ENCODE data around the gene SLC25A45. TPM values are rescaled to one million over a fixed set of nuclear protein-coding genes. Genes with fewer than 3 reads are reported as not detected.
A peak's percentile ranks its signal among the peaks of the same experiment; 100 is the strongest.

Gene SLC25A45
- total RNA-seq, 1 donor from 2014 or later, result 1.9 TPM

DNA sequence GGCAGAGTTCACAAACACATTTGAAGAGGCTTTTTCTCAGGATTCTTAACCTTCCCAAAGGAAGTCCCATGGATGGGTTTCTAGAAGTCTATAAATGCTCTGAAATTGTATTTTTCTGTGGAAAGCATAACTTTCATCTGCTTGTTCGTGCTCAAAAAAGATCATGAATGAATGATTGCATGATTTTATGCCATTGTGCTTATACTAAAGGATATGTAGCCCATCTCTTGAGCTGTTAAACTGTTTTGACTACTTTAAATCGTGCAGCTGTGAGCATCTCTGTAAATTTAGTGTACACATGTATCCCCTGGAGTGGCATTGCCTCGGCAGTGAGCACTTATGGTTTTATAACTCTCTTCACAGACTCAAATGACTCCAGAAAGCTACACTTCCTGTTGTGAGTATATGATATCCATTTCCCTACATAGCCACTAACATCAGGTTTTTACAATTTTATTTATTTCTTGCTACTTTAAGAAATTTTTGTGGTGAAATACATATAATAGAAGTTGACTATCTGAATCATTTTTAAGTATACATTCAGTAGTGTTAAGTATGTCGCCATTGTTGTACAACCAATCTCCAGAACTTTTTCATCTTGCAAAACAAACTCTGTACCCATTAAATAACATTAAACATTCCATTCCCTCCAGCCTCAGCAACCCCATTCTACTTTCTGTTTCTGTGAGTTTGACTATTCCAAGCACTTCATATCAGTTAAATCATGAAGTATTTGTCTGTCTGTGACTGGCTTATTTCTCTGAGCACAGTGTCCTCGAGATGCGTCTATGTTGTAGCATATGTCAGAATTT, 48.2 kb upstream of the SLC25A45 start:
- Mint-ChIP-seq H3K27ac (ENCODE audit: unreplicated experiment) (peak overlapping the region; percentile 86), H3K36me3 (ENCODE audit: low read depth, unreplicated experiment) (no peaks in the 10 kb centered on the region), H3K4me1 (ENCODE audit: low read depth, unreplicated experiment) (peaks cover 62% of the 10 kb centered on the region), H3K4me3 (ENCODE audit: unreplicated experiment) (peak overlapping the region; percentile 92), H3K9me3 (ENCODE audit: unreplicated experiment) (no peaks in the 10 kb centered on the region), H3K27me3 (ENCODE audit: low read depth, unreplicated experiment) (no peaks in the 10 kb centered on the region)
- Histone ChIP-seq H4K20me1 (ENCODE audit: insufficient read depth, low read length) (peaks cover 100% of the 10 kb centered on the region), H2AFZ (ENCODE audit: low read depth, low read length) (no peak overlapping the region), H3K27ac (ENCODE audit: low read depth, low read length) (peak overlapping the region; percentile 65), H3K36me3 (ENCODE audit: insufficient read depth, low read length) (peaks cover 33% of the 10 kb centered on the region), H3K9ac (ENCODE audit: low read length) (peak overlapping the region; percentile 96), H3K4me1 (ENCODE audit: insufficient read depth, low read length) (peaks cover 43% of the 10 kb centered on the region), H3K4me2 (ENCODE audit: low read length) (peak overlapping the region; percentile 94), H3K4me3 (ENCODE audit: insufficient read depth, low read depth, low read length) (peak overlapping the region; percentile 95), H3K79me2 (ENCODE audit: insufficient read depth, low read length) (peaks cover 99% of the 10 kb centered on the region), H3K9me3 (ENCODE audit: insufficient read depth, low read depth, low read length) (no peaks in the 10 kb centered on the region), H3K27me3 (ENCODE audit: insufficient read depth, low read length) (no peaks in the 10 kb centered on the region)
- DNase-seq (ENCODE audit: low read depth) (peak; percentile 42), FAIRE-seq (no peak)
- TF ChIP-seq EZH2 (IDR thresholded peaks at IDR 0.05; ENCODE audit: insufficient read depth, low read length), result no peak
- TF ChIP-seq, protein P1, sequence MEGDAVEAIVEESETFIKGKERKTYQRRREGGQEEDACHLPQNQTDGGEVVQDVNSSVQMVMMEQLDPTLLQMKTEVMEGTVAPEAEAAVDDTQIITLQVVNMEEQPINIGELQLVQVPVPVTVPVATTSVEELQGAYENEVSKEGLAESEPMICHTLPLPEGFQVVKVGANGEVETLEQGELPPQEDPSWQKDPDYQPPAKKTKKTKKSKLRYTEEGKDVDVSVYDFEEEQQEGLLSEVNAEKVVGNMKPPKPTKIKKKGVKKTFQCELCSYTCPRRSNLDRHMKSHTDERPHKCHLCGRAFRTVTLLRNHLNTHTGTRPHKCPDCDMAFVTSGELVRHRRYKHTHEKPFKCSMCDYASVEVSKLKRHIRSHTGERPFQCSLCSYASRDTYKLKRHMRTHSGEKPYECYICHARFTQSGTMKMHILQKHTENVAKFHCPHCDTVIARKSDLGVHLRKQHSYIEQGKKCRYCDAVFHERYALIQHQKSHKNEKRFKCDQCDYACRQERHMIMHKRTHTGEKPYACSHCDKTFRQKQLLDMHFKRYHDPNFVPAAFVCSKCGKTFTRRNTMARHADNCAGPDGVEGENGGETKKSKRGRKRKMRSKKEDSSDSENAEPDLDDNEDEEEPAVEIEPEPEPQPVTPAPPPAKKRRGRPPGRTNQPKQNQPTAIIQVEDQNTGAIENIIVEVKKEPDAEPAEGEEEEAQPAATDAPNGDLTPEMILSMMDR (IDR thresholded peaks at IDR 0.05; ENCODE audit: insufficient read depth, low read depth, low read length), result no peak

DNA sequence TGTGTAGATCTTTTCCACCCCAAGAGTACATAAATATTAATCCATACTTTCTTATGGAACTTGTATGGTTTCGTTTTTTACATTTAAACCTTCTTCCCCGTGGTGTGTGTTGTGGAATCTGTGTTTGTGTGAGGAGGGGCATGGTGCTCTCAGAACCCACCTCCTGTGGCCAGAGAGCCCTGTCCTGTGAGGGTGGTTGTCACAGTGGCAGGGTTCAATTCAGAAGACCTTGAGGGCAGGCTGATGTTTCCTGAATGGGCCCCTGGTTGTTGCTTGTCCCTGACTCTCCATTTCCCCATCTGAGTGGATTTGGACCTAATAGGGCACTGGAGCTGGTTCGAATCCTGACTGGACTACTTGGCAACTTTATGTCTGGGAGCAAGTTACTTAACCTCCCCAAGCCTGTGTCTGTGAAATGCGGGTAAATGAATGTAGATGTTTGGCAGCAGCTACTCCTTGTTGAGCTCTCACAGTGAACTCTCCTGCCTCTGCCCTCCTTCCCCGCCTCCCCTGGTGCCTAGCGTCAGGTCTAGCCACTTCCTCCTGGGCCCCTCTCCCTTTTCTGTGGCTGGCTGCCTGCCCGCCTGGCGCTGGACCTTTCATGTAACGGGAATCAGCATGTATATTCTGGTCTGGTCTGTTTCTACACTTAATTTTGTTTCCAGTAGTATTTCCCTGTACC, 47.4 kb upstream of the SLC25A45 start:
- Mint-ChIP-seq H3K27ac (ENCODE audit: unreplicated experiment) (peak overlapping the region; percentile 86), H3K27me3 (ENCODE audit: low read depth, unreplicated experiment) (no peaks in the 10 kb centered on the region), H3K36me3 (ENCODE audit: low read depth, unreplicated experiment) (peaks cover 4% of the 10 kb centered on the region), H3K4me3 (ENCODE audit: unreplicated experiment) (peak overlapping the region; percentile 92), H3K4me1 (ENCODE audit: low read depth, unreplicated experiment) (peaks cover 56% of the 10 kb centered on the region), H3K9me3 (ENCODE audit: unreplicated experiment) (no peaks in the 10 kb centered on the region)
- H3K36me3 ChIP-seq (ENCODE audit: insufficient read depth, low read length), result peaks cover 28% of the 10 kb centered on the region
- peak overlapping the region; percentile 96 for H3K9ac ChIP-seq (ENCODE audit: low read length)
- H2AFZ ChIP-seq (ENCODE audit: low read depth, low read length), result no peak overlapping the region
- H3K27ac ChIP-seq (ENCODE audit: low read depth, low read length), result peak overlapping the region; percentile 65
- DNase-seq (ENCODE audit: low read depth) (peak; percentile 72), FAIRE-seq (no peak)
- H3K4me1 ChIP-seq (ENCODE audit: insufficient read depth, low read length), result peaks cover 38% of the 10 kb centered on the region
- H3K4me2 ChIP-seq (ENCODE audit: low read length), result peak overlapping the region; percentile 94
- H3K79me2 ChIP-seq (ENCODE audit: insufficient read depth, low read length), result peaks cover 99% of the 10 kb centered on the region
- peak overlapping the region; percentile 95 for H3K4me3 ChIP-seq (ENCODE audit: insufficient read depth, low read depth, low read length)
- no peaks in the 10 kb centered on the region for H3K9me3 ChIP-seq (ENCODE audit: insufficient read depth, low read depth, low read length)
- peaks cover 100% of the 10 kb centered on the region for H4K20me1 ChIP-seq (ENCODE audit: insufficient read depth, low read length)
- no peaks in the 10 kb centered on the region for H3K27me3 ChIP-seq (ENCODE audit: insufficient read depth, low read length)
- no peak for TF ChIP-seq EZH2 (IDR thresholded peaks at IDR 0.05; ENCODE audit: insufficient read depth, low read length)
- TF ChIP-seq, protein P1 (IDR thresholded peaks at IDR 0.05; ENCODE audit: insufficient read depth, low read depth, low read length), result no peak
